ENCODE data around the gene ZNF140.

GRCh38 chr12:133046698-133047097 is 34.0 kb upstream of the ZNF140 start:
- TF ChIP-seq MAX (IDR thresholded peaks at IDR 0.05): no peak
- no peak for TF ChIP-seq EP300 (IDR thresholded peaks at IDR 0.05; ENCODE audit: borderline replicate concordance)
- no peak for TF ChIP-seq TEAD4 (IDR thresholded peaks at IDR 0.05)
- no peak for TF ChIP-seq CREB1 (IDR thresholded peaks at IDR 0.05; ENCODE audit: low read depth)
- TF ChIP-seq REST (IDR thresholded peaks at IDR 0.05; ENCODE audit: low read depth): no peak
- TF ChIP-seq RAD21 (IDR thresholded peaks at IDR 0.05; ENCODE audit: low read depth): no peak
- TF ChIP-seq CEBPB (IDR thresholded peaks at IDR 0.05): no peak
- TF ChIP-seq TAF1 (IDR thresholded peaks at IDR 0.05; ENCODE audit: low read depth): no peak
- TF ChIP-seq NFIC (IDR thresholded peaks at IDR 0.05): no peak
- no peak for TF ChIP-seq EGR1 (IDR thresholded peaks at IDR 0.05)
- TF ChIP-seq FOXM1 (IDR thresholded peaks at IDR 0.05; ENCODE audit: borderline replicate concordance, low read depth): no peak
- no peak for TF ChIP-seq YY1 (IDR thresholded peaks at IDR 0.05; ENCODE audit: low read depth)
- no peak for TF ChIP-seq ZBTB7A (IDR thresholded peaks at IDR 0.05; ENCODE audit: low read depth)
- TF ChIP-seq TCF12 (IDR thresholded peaks at IDR 0.05; ENCODE audit: low read depth): no peak
